Mucosa of rectum (tissue), 2 donors: Measurements from ENCODE around the gene NPIPA3.
"Not testable (repeated sequence)": the region's sequence is repeated elsewhere in the genome, so short reads cannot be mapped to it uniquely, and the experiment has no call there.

Experiments
- H3K27ac ChIP-seq, 2 donors: one replicate each; pipeline ENCODE4 v1.7.0; 2013; ENCODE audit warnings: inconsistent platforms in 2 of 2, low read depth in 2 of 2, low read length in 2 of 2
- H3K27me3 ChIP-seq, 2 donors: one replicate each; pipeline ENCODE4 v1.7.0; 2013; ENCODE audit warnings: low read length in 2 of 2; ENCODE audit not compliant: control insufficient read depth in 2 of 2, insufficient read depth in 2 of 2
- H3K36me3 ChIP-seq, 2 donors: one replicate each; pipeline ENCODE4 v1.7.0; 2013; ENCODE audit warnings: low read length in 2 of 2; ENCODE audit not compliant: control insufficient read depth in 2 of 2, insufficient read depth in 2 of 2
- H3K4me1 ChIP-seq, 2 donors: one replicate each; pipeline ENCODE4 v1.7.0; 2013; ENCODE audit warnings: low read length in 2 of 2, mild to moderate bottlenecking in 1 of 2; ENCODE audit not compliant: control insufficient read depth in 2 of 2, insufficient read depth in 2 of 2
- H3K4me3 ChIP-seq, 2 donors: one replicate each; pipeline ENCODE4 v1.7.0; 2013; ENCODE audit warnings: low read length in 2 of 2
- H3K9ac ChIP-seq, 2 donors: one replicate each; pipeline ENCODE4 v1.7.0; 2013; ENCODE audit warnings: low read length in 2 of 2, low read depth in 1 of 2, mild to moderate bottlenecking in 1 of 2
- H3K9me3 ChIP-seq, 2 donors: one replicate each; pipeline ENCODE4 v1.7.0; 2013; ENCODE audit warnings: low read length in 2 of 2; ENCODE audit not compliant: control insufficient read depth in 2 of 2
- donor health status: healthy.
- donor health status: Normal muscosa, but diverticular disease.

NPIPA3 gene

DNA sequence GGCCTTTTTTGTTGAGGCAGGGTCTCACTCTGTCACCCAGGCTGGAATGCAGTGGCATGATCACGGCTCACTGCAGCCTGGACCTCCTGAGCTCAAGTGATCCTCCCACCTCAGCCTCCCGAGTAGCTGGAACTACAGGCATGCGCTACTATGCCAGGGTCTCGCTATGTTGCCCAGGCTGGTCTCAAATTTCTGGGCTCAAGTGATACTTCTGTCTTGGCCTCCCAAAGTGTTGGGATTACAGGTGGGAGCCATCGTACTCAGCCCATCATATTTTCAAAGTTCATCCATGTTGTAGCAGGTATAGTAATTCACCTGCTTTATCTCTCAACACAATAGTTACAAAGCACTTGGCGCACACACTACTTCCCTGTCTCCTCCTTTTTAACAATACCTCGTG, 22.8 kb upstream of the NPIPA3 start:
- H3K9ac ChIP-seq, H3K9me3 ChIP-seq, H3K4me1 ChIP-seq, H3K27me3 ChIP-seq, H3K27ac ChIP-seq, H3K4me3 ChIP-seq: not testable (repeated sequence)
- peaks cover 13% of the 10 kb centered on the region in 2 donors for H3K36me3 ChIP-seq

- Histone ChIP-seq H3K9me3 (no peaks in the 10 kb centered on the region), H3K27me3 (no peaks in the 10 kb centered on the region), H3K9ac (no peak overlapping the region), H3K36me3 (peaks cover 13% of the 10 kb centered on the region in 2 donors), H3K27ac (no peak overlapping the region), H3K4me1 (no peaks in the 10 kb centered on the region), H3K4me3 (no peak overlapping the region)
Observed at GRCh38 chr16:14681115-14681514, 22.1 kb upstream of the NPIPA3 start.

GRCh38 chr16:14682121-14682520, 21.1 kb upstream of the NPIPA3 start:
- H3K9ac ChIP-seq: no peak overlapping the region
- H3K4me1 ChIP-seq: no peaks in the 10 kb centered on the region
- H3K4me3 ChIP-seq: no peak overlapping the region
- peaks cover 11 to 13% of the 10 kb centered on the region in 2 donors for H3K36me3 ChIP-seq
- H3K27me3 ChIP-seq: no peaks in the 10 kb centered on the region
- no peak overlapping the region for H3K27ac ChIP-seq
- no peaks in the 10 kb centered on the region for H3K9me3 ChIP-seq

DNA sequence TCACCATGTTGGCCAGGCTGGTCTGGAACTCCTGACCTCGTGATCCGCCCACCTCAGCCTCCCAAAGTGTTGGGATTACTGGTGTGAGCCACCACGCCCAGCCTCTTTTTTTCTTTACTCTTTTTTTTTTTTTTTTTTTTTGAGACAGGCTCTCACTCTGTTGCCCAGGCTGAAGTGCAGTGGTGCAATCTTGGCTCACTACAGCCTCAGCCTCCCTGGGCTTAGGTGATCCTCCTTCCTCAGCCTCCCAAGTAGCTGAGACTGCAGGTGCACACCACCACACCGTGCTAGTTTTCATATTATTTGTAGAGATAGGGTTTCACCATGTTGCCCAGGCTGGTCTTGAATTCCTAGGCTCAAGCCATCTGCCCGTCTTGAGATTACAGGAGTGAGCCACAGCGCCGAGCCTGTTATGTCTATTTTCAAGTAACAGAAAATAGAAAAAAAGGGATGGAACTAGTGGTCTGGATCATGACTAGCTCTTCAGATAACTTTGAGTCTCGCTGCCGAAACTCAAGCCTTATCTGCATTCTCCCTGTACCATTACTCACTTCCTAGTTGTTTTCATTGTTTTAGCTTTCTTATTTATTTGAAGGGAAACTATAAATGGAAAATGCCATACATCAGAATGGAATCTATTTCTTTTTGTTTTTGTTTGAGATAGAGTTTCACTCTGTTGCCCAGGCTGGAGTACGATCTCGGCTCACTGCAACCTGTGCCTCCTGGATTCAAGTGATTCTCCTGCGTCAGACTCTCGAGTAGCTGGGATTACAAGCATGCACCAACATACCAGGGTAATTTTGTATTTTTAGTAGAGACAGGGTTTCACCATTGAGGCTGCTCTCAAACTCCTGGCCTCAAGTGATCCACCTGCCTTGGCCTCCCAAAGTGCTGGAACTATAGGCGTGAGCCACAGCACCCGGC, 17.1 kb upstream of the NPIPA3 start:
- not testable (repeated sequence) for H3K9ac ChIP-seq, H3K27ac ChIP-seq, H3K4me1 ChIP-seq, H3K27me3 ChIP-seq, H3K9me3 ChIP-seq, H3K36me3 ChIP-seq, H3K4me3 ChIP-seq

GRCh38 chr16:14694129-14694528, 9.1 kb upstream of the NPIPA3 start, which contains the start of gene PLA2G10:
TSS of gene PLA2G10 (minus strand) at chr16:14694308. CDS start at chr16:14694229, 79 bp downstream.
- not testable (repeated sequence) for H3K9me3 ChIP-seq, H3K27ac ChIP-seq, H3K27me3 ChIP-seq, H3K36me3 ChIP-seq, H3K9ac ChIP-seq, H3K4me1 ChIP-seq, H3K4me3 ChIP-seq

DNA sequence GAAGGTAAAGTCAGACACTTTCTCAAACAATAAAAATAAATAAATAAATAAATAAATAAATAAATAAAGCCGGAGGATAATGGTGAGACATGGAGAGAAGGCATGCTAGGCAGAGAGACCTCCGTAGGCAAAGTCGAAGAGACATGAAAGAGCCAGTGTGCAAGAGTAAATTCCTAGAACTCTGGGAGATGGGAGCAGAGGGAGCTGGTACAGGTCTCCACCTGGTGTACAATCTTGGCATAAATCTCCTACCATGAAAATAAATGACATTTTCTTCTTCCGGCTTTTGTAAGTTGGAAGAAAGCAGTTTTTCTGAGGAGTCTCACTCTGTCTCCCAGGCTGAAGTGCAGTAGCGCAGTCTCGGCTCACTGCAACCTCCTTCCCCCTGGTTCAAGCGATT, 1.4 kb upstream of the NPIPA3 start:
- not testable (repeated sequence) for H3K9ac ChIP-seq, H3K27ac ChIP-seq, H3K36me3 ChIP-seq, H3K4me3 ChIP-seq, H3K27me3 ChIP-seq, H3K4me1 ChIP-seq, H3K9me3 ChIP-seq

- not testable (repeated sequence) for H3K27me3 ChIP-seq, H3K4me3 ChIP-seq, H3K27ac ChIP-seq, H3K36me3 ChIP-seq, H3K9ac ChIP-seq, H3K4me1 ChIP-seq, H3K9me3 ChIP-seq
Observed at GRCh38 chr16:14702672-14703071, 539 bp upstream of the NPIPA3 start.

- not testable (repeated sequence) for H3K9ac ChIP-seq, H3K9me3 ChIP-seq, H3K4me3 ChIP-seq, H3K27ac ChIP-seq, H3K36me3 ChIP-seq, H3K4me1 ChIP-seq, H3K27me3 ChIP-seq
Observed at GRCh38 chr16:14733233-14733632, 30.0 kb downstream of the NPIPA3 start.

GRCh38 chr16:14740832-14741385, 37.7 kb downstream of the NPIPA3 start:
- H3K27ac ChIP-seq, H3K9me3 ChIP-seq, H3K4me1 ChIP-seq, H3K9ac ChIP-seq, H3K4me3 ChIP-seq, H3K27me3 ChIP-seq, H3K36me3 ChIP-seq: not testable (repeated sequence)

DNA sequence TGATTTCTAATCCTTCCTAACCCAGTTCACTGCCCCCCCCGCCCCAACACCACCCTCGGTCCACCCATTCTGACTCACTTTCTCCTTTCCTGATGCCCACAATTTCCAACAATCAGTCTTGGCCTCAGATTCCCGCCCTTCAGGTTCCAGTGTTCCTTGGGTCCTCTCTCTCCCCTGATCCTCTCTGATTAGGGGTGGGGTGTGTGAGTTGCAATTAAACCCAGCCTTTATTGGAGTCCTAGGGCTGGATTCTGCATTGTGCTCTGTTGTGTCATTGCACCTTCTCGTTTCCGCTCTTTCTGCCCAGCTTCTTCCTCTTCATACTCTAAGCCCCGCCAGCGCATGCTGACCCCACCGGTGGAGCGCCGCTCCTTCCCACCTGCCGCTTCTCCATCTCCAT, 38.6 kb downstream of the NPIPA3 start:
- not testable (repeated sequence) for H3K9me3 ChIP-seq, H3K4me3 ChIP-seq, H3K4me1 ChIP-seq, H3K9ac ChIP-seq, H3K27me3 ChIP-seq, H3K36me3 ChIP-seq, H3K27ac ChIP-seq
